Sigmoid colon (tissue), 7 donors: ENCODE results near the gene INPP1. TPM values are rescaled to one million over a fixed set of nuclear protein-coding genes. Genes with fewer than 3 reads are reported as not detected.

Experiments
- DNase-seq: peaks from one replicate; pipeline ENCODE4 v3.0.0-alpha.2; 2019
- H3K27ac ChIP-seq, 4 donors: fragments of 200-600 bp; sonication (generic); one replicate each; pipeline ENCODE4 v1.5.1; 2016 to 2019; ENCODE audit warnings: mild to moderate bottlenecking in 1 of 4
- H3K27me3 ChIP-seq, 3 donors: fragments of 200-600 bp; sonication (generic); one replicate each; pipeline ENCODE4 v1.5.1; 2019; ENCODE audit warnings: mild to moderate bottlenecking in 1 of 3
- H3K36me3 ChIP-seq, 4 donors: fragments of 200-600 bp; sonication (generic); one replicate each; pipeline ENCODE4 v1.5.1; 2016 to 2019
- H3K4me1 ChIP-seq, 4 donors: fragments of 200-600 bp; sonication (generic); one replicate each; pipeline ENCODE4 v1.5.1; 2017 to 2019
- H3K4me3 ChIP-seq, 4 donors: fragments of 200-600 bp; sonication (generic); one replicate each; pipeline ENCODE4 v1.5.1; 2017 to 2019; ENCODE audit warnings: mild to moderate bottlenecking in 2 of 4, moderate library complexity in 1 of 4
- H3K9me3 ChIP-seq, 4 donors: fragments of 200-600 bp in 3 of 4; sonication (generic) in 3 of 4; one replicate each; pipeline versions ENCODE4 v1.5.1 to v1.6.1; 2013 to 2019
- CTCF ChIP-seq, 4 experiments: fragments of 450-650 bp in 3 of 4; fragments of 200-600 bp in 1 of 4; IDR thresholded peaks; one replicate each; pipeline ENCODE4 v1.5.1; 2016 to 2019; ENCODE audit warnings: antibody characterized with exemption in 4 of 4, mild to moderate bottlenecking in 3 of 4, moderate library complexity in 2 of 4
- EP300 ChIP-seq, 4 donors: sonication (generic); formaldehyde crosslinking; IDR thresholded peaks; one replicate each; pipeline ENCODE4 v1.6.1; 2017; ENCODE audit warnings: antibody characterized with exemption in 4 of 4
- POLR2A ChIP-seq, 2 donors: fragments of 450-650 bp; IDR thresholded peaks; one replicate each; pipeline ENCODE4 v1.6.1; 2016; ENCODE audit warnings: antibody characterized with exemption in 2 of 2, mild to moderate bottlenecking in 2 of 2, moderate library complexity in 2 of 2
- POLR2AphosphoS5 ChIP-seq, 4 donors: sonication (generic); formaldehyde crosslinking; IDR thresholded peaks; one replicate each; pipeline ENCODE4 v1.6.1; 2017; ENCODE audit warnings: antibody characterized with exemption in 4 of 4
- WGBS, 2 donors: extraction: QIAGEN DNeasy Blood & Tissue Kit; methylation state at CpG; one replicate each; pipeline ENCODE4 v1.1.7; 2013; 5-methylcytosine and 5-hydroxymethylcytosine counted together
- intact Hi-C: fragments of 100-400 bp; cut with DNase I; formaldehyde crosslinking; loops from one replicate; pipeline ENCODE4 v1.15.1; 2023
- polyA plus RNA-seq, 3 donors: library from polyadenylated mRNA; stranded (reverse); fragments of 200-250 nt; gene quantifications; one replicate each; pipeline ENCODE4 v1.2.3, GENCODE V29; 2013
- total RNA-seq, 4 donors: library from RNA; depleted of rRNA; stranded (reverse); fragments of >200 nt; gene quantifications; one replicate each; pipeline ENCODE4 v1.1.0, GENCODE V29; 2016
- donor health status: healthy with polysubstance abuse.
- donor health status: Bipolar disorder and iron deficiency.
- donor health status: healthy.

The INPP1 gene
- total and polyA plus RNA-seq, 7 donors = 12.5 to 46.2 (median 19.9) TPM

- no peaks in the 10 kb centered on the region for H3K27me3 ChIP-seq
- 92% methylated on average over 4 of the region's 4 CpGs for WGBS, 2 donors
- peaks cover 0 to 63% (median 20%) of the 10 kb centered on the region in 4 donors for H3K36me3 ChIP-seq
- H3K4me1 ChIP-seq = peaks cover 0 to under 1% (median 0%) of the 10 kb centered on the region in 4 donors
- no peaks in the 10 kb centered on the region for H3K9me3 ChIP-seq
- H3K27ac ChIP-seq = no peak overlapping the region
- intact Hi-C loops = no loop called here
- DNase-seq = no peak
- H3K4me3 ChIP-seq = no peak overlapping the region
- no peak for TF ChIP-seq POLR2AphosphoS5 (IDR thresholded peaks at IDR 0.05)
- TF ChIP-seq CTCF (IDR thresholded peaks at IDR 0.05) = no peak
- no peak for TF ChIP-seq EP300 (IDR thresholded peaks at IDR 0.05)
- no peak for TF ChIP-seq POLR2A (IDR thresholded peaks at IDR 0.05)
Observed at GRCh38 chr2:190367091-190367490, 23.7 kb downstream of the INPP1 start.

- Histone ChIP-seq H3K36me3 (peaks cover 0 to 51% (median 19%) of the 10 kb centered on the region in 4 donors), H3K4me3 (no peak overlapping the region), H3K27ac (no peak overlapping the region), H3K4me1 (peaks cover 0 to 7% (median 0%) of the 10 kb centered on the region in 4 donors), H3K27me3 (no peaks in the 10 kb centered on the region), H3K9me3 (no peaks in the 10 kb centered on the region)
- no peak for TF ChIP-seq POLR2AphosphoS5 (IDR thresholded peaks at IDR 0.05)
- 96 to 97% methylated on average over 2 of the region's 2 CpGs for WGBS, 2 donors
- no peak for DNase-seq
- intact Hi-C loops = loop anchor here (5.0 to 10.0 kb wide), 2 partner anchors 52 to 435 kb away; partner anchors contain the start of gene HIBCH
Observed at GRCh38 chr2:190369635-190370034, 26.2 kb downstream of the INPP1 start.

GRCh38 chr2:190376083-190376482 is 32.7 kb downstream of the INPP1 start:
- TF ChIP-seq EP300 (IDR thresholded peaks at IDR 0.05) = no peak
- no peak for TF ChIP-seq POLR2A (IDR thresholded peaks at IDR 0.05)
- no peak for TF ChIP-seq CTCF (IDR thresholded peaks at IDR 0.05)
- no peak for TF ChIP-seq POLR2AphosphoS5 (IDR thresholded peaks at IDR 0.05)
- intact Hi-C loops = loop anchor here (10.0 kb wide), 1 partner anchor 429 kb away; no protein-coding TSS in a partner anchor

GRCh38 chr2:190376591-190377245 is 33.3 kb downstream of the INPP1 start:
- Histone ChIP-seq H3K27ac (no peak overlapping the region), H3K4me1 (peaks cover 0 to 7% (median 0%) of the 10 kb centered on the region in 4 donors), H3K4me3 (no peak overlapping the region), H3K9me3 (no peaks in the 10 kb centered on the region), H3K36me3 (no peaks in the 10 kb centered on the region), H3K27me3 (no peaks in the 10 kb centered on the region)
- WGBS, 2 donors = 76 to 77% methylated on average over 3 of the region's 3 CpGs
- TF ChIP-seq POLR2A (IDR thresholded peaks at IDR 0.05) = no peak
- TF ChIP-seq EP300 (IDR thresholded peaks at IDR 0.05) = no peak
- TF ChIP-seq POLR2AphosphoS5 (IDR thresholded peaks at IDR 0.05) = no peak
- no peak for TF ChIP-seq CTCF (IDR thresholded peaks at IDR 0.05)
- no peak for DNase-seq
- intact Hi-C loops = loop anchor here (10.0 kb wide), 1 partner anchor 428 kb away; no protein-coding TSS in a partner anchor

More at GRCh38 chr2:190376083-190376482, 32.7 kb downstream of the INPP1 start:
- Histone ChIP-seq H3K4me1 (peaks cover 0 to 7% (median 0%) of the 10 kb centered on the region in 4 donors), H3K36me3 (peaks cover 0 to 4% (median under 1%) of the 10 kb centered on the region in 4 donors), H3K4me3 (no peak overlapping the region), H3K27ac (no peak overlapping the region), H3K27me3 (no peaks in the 10 kb centered on the region), H3K9me3 (no peaks in the 10 kb centered on the region)
- no peak for DNase-seq

GRCh38 chr2:190378880-190379237 is 35.5 kb downstream of the INPP1 start:
- H3K9me3 ChIP-seq = no peaks in the 10 kb centered on the region
- intact Hi-C loops = loop anchor here (10.0 kb wide), 1 partner anchor 426 kb away; no protein-coding TSS in a partner anchor
- H3K36me3 ChIP-seq = no peaks in the 10 kb centered on the region
- no peaks in the 10 kb centered on the region for H3K27me3 ChIP-seq
- H3K4me3 ChIP-seq = no peak overlapping the region
- WGBS, 2 donors = 96 to 97% methylated on average over 6 of the region's 6 CpGs
- no peaks in the 10 kb centered on the region for H3K4me1 ChIP-seq
- no peak for TF ChIP-seq CTCF (IDR thresholded peaks at IDR 0.05)
- no peak for TF ChIP-seq POLR2A (IDR thresholded peaks at IDR 0.05)
- TF ChIP-seq POLR2AphosphoS5 (IDR thresholded peaks at IDR 0.05) = no peak
- no peak for TF ChIP-seq EP300 (IDR thresholded peaks at IDR 0.05)
- H3K27ac ChIP-seq = no peak overlapping the region
- no peak for DNase-seq
